ENCODE measurements around the gene RAB31.
"Not testable (repeated sequence)": the region's sequence is repeated elsewhere in the genome, so short reads cannot be mapped to it uniquely, and the experiment has no call there.

The RAB31 gene

GRCh38 chr18:9708057-9708433 is at the start of gene RAB31:
Gene RAB31 (plus strand): TSS chr18:9708301. CDS start chr18:9708406, 105 bp downstream.
- H3K27ac Mint-ChIP-seq: peak within 1 kb of the TSS; percentile 85
- intact Hi-C loops (cut with micrococcal nuclease): loop anchor here (5.0 to 10.0 kb wide), 2 partner anchors 93 to 204 kb away; partner anchors contain the start of genes PPP4R1 and VAPA
- H3K4me3 Mint-ChIP-seq: peak within 1 kb of the TSS; percentile 96
- peaks cover 46% of the 10 kb centered on the region for H3K36me3 Mint-ChIP-seq (ENCODE audit: low read depth)
- peaks cover 71% of the 10 kb centered on the region for H3K4me1 Mint-ChIP-seq (ENCODE audit: low read depth)
- no peaks in the 10 kb centered on the region for H3K27me3 Mint-ChIP-seq
- no peaks in the 10 kb centered on the region for H3K9me3 Mint-ChIP-seq

- Mint-ChIP-seq H3K36me3 (ENCODE audit: low read depth) (no peaks in the 10 kb centered on the region), H3K4me1 (ENCODE audit: low read depth) (no peaks in the 10 kb centered on the region), H3K27me3 (peaks cover 1% of the 10 kb centered on the region), H3K27ac (no peak overlapping the region), H3K9me3 (no peaks in the 10 kb centered on the region), H3K4me3 (no peak overlapping the region)
- intact Hi-C loops (cut with micrococcal nuclease): loop anchor here (10.0 kb wide), 1 partner anchor 45 kb away; the partner anchor contains the start of gene PPP4R1
Observed at GRCh38 chr18:9659499-9660375, 48.4 kb upstream of the RAB31 start.

GRCh38 chr18:9661564-9661963 is 46.5 kb upstream of the RAB31 start:
- Mint-ChIP-seq H3K4me3 (no peak overlapping the region), H3K4me1 (ENCODE audit: low read depth) (no peaks in the 10 kb centered on the region), H3K27me3 (peaks cover 1% of the 10 kb centered on the region), H3K9me3 (no peaks in the 10 kb centered on the region), H3K36me3 (ENCODE audit: low read depth) (no peaks in the 10 kb centered on the region), H3K27ac (no peak overlapping the region)
- intact Hi-C loops (cut with micrococcal nuclease): loop anchor here (10.0 kb wide), 1 partner anchor 47 kb away; the partner anchor contains the start of gene PPP4R1

- H3K36me3 Mint-ChIP-seq (ENCODE audit: low read depth): no peaks in the 10 kb centered on the region
- intact Hi-C loops (cut with micrococcal nuclease): loop anchor here (10.0 kb wide), 1 partner anchor 49 kb away; the partner anchor contains the start of gene PPP4R1
- H3K9me3 Mint-ChIP-seq: no peaks in the 10 kb centered on the region
- H3K27me3 Mint-ChIP-seq: peaks cover 1% of the 10 kb centered on the region
- H3K4me3 Mint-ChIP-seq: no peak overlapping the region
- H3K4me1 Mint-ChIP-seq (ENCODE audit: low read depth): no peaks in the 10 kb centered on the region
- no peak overlapping the region for H3K27ac Mint-ChIP-seq
Observed at GRCh38 chr18:9663377-9663776, 44.7 kb upstream of the RAB31 start.

GRCh38 chr18:9665314-9665713 is 42.8 kb upstream of the RAB31 start:
- intact Hi-C loops (cut with micrococcal nuclease): loop anchor here (10.0 kb wide), 1 partner anchor 51 kb away; the partner anchor contains the start of gene PPP4R1
- Mint-ChIP-seq H3K27me3 (no peaks in the 10 kb centered on the region), H3K27ac (no peak overlapping the region), H3K4me1 (ENCODE audit: low read depth) (no peaks in the 10 kb centered on the region), H3K36me3 (ENCODE audit: low read depth) (no peaks in the 10 kb centered on the region), H3K4me3 (no peak overlapping the region), H3K9me3 (no peaks in the 10 kb centered on the region)

GRCh38 chr18:9666548-9666947 is 41.6 kb upstream of the RAB31 start:
- Mint-ChIP-seq H3K27ac (no peak overlapping the region), H3K36me3 (ENCODE audit: low read depth) (no peaks in the 10 kb centered on the region), H3K4me3 (no peak overlapping the region), H3K27me3 (no peaks in the 10 kb centered on the region), H3K4me1 (ENCODE audit: low read depth) (no peaks in the 10 kb centered on the region), H3K9me3 (no peaks in the 10 kb centered on the region)
- intact Hi-C loops (cut with micrococcal nuclease): loop anchor here (10.0 kb wide), 1 partner anchor 52 kb away; the partner anchor contains the start of gene PPP4R1

GRCh38 chr18:9669016-9669415 is 39.1 kb upstream of the RAB31 start:
- intact Hi-C loops (cut with micrococcal nuclease): loop anchor here (10.0 kb wide), 1 partner anchor 54 kb away; the partner anchor contains the start of gene PPP4R1
- Mint-ChIP-seq H3K36me3 (ENCODE audit: low read depth) (no peaks in the 10 kb centered on the region), H3K9me3 (no peaks in the 10 kb centered on the region), H3K27me3 (no peaks in the 10 kb centered on the region), H3K4me3 (no peak overlapping the region), H3K4me1 (ENCODE audit: low read depth) (peaks cover 7% of the 10 kb centered on the region), H3K27ac (no peak overlapping the region)

- no peak overlapping the region for H3K27ac Mint-ChIP-seq
- H3K27me3 Mint-ChIP-seq: peaks cover 1% of the 10 kb centered on the region
- H3K36me3 Mint-ChIP-seq (ENCODE audit: low read depth): no peaks in the 10 kb centered on the region
- no peaks in the 10 kb centered on the region for H3K9me3 Mint-ChIP-seq
- intact Hi-C loops (cut with micrococcal nuclease): no loop called here
- peaks cover 7% of the 10 kb centered on the region for H3K4me1 Mint-ChIP-seq (ENCODE audit: low read depth)
- no peak overlapping the region for H3K4me3 Mint-ChIP-seq
Observed at GRCh38 chr18:9671214-9671613, 36.9 kb upstream of the RAB31 start.

GRCh38 chr18:9673296-9674251 is 34.5 kb upstream of the RAB31 start:
- intact Hi-C loops (cut with micrococcal nuclease): no loop called here
- Mint-ChIP-seq H3K27me3 (peaks cover 1% of the 10 kb centered on the region), H3K4me1 (ENCODE audit: low read depth) (peaks cover 7% of the 10 kb centered on the region), H3K27ac (peak overlapping the region; percentile 60), H3K4me3 (no peak overlapping the region), H3K36me3 (ENCODE audit: low read depth) (no peaks in the 10 kb centered on the region), H3K9me3 (no peaks in the 10 kb centered on the region)

GRCh38 chr18:9678216-9678615 is 29.9 kb upstream of the RAB31 start:
- H3K9me3 Mint-ChIP-seq; H3K36me3 Mint-ChIP-seq (ENCODE audit: low read depth); H3K27me3 Mint-ChIP-seq; H3K27ac Mint-ChIP-seq; intact Hi-C loops (cut with micrococcal nuclease); H3K4me3 Mint-ChIP-seq: not testable (repeated sequence)
- H3K4me1 Mint-ChIP-seq (ENCODE audit: low read depth): peaks cover 16% of the 10 kb centered on the region

GRCh38 chr18:9679125-9679524 is 29.0 kb upstream of the RAB31 start:
- peaks cover 1% of the 10 kb centered on the region for H3K27me3 Mint-ChIP-seq
- no peak overlapping the region for H3K27ac Mint-ChIP-seq
- H3K36me3 Mint-ChIP-seq (ENCODE audit: low read depth): no peaks in the 10 kb centered on the region
- peaks cover 15% of the 10 kb centered on the region for H3K4me1 Mint-ChIP-seq (ENCODE audit: low read depth)
- intact Hi-C loops (cut with micrococcal nuclease): no loop called here
- H3K9me3 Mint-ChIP-seq: no peaks in the 10 kb centered on the region
- no peak overlapping the region for H3K4me3 Mint-ChIP-seq

- intact Hi-C loops (cut with micrococcal nuclease): no loop called here
- Mint-ChIP-seq H3K4me1 (ENCODE audit: low read depth) (peaks cover 31% of the 10 kb centered on the region), H3K36me3 (ENCODE audit: low read depth) (no peaks in the 10 kb centered on the region), H3K4me3 (no peak overlapping the region), H3K27me3 (no peaks in the 10 kb centered on the region), H3K9me3 (no peaks in the 10 kb centered on the region), H3K27ac (no peak overlapping the region)
Observed at GRCh38 chr18:9681217-9681616, 26.9 kb upstream of the RAB31 start.

GRCh38 chr18:9682572-9682971 is 25.5 kb upstream of the RAB31 start:
- no peaks in the 10 kb centered on the region for H3K9me3 Mint-ChIP-seq
- intact Hi-C loops (cut with micrococcal nuclease): no loop called here
- H3K36me3 Mint-ChIP-seq (ENCODE audit: low read depth): no peaks in the 10 kb centered on the region
- H3K27me3 Mint-ChIP-seq: no peaks in the 10 kb centered on the region
- peaks cover 35% of the 10 kb centered on the region for H3K4me1 Mint-ChIP-seq (ENCODE audit: low read depth)
- H3K27ac Mint-ChIP-seq: no peak overlapping the region
- no peak overlapping the region for H3K4me3 Mint-ChIP-seq

Measured in dendritic cell treated with granulocyte-macrophage colony-stimulating factor and Interleukin-4, amounts not matched to agents 40 ng/mL and 50 ng/mL, for 4 days (primary cell).